CD4-positive, alpha-beta T cell treated with Interleukin-10 for 1 hour (primary cell): ENCODE data around the gene PLEKHN1.
"Not testable (repeated sequence)": the region's sequence is repeated elsewhere in the genome, so short reads cannot be mapped to it uniquely, and the experiment has no call there.

ENCODE experiments used
- DNase-seq: peaks from one replicate; pipeline ENCODE4 v3.0.0-alpha.2; 2020

Gene PLEKHN1

GRCh38 chr1:1014799-1015681 is 48.8 kb downstream of the PLEKHN1 start:
- no peak for DNase-seq

- not testable (repeated sequence) for DNase-seq
Measured at GRCh38 chr1:1017397-1018320, 51.4 kb downstream of the PLEKHN1 start.

GRCh38 chr1:1018321-1018685 is 52.0 kb downstream of the PLEKHN1 start:
- not testable (repeated sequence) for DNase-seq

- DNase-seq: peak; percentile 79
Measured at GRCh38 chr1:1019122-1019999, 53.1 kb downstream of the PLEKHN1 start.

- no peak for DNase-seq
Measured at GRCh38 chr1:1020000-1020404, 53.7 kb downstream of the PLEKHN1 start, which contains the start of gene AGRN. Gene AGRN (plus strand): TSS chr1:1020120. CDS start chr1:1020173, 53 bp downstream.

- DNase-seq: no peak
Measured at GRCh38 chr1:1020415-1021009, 54.2 kb downstream of the PLEKHN1 start.

- DNase-seq: no peak
Measured at GRCh38 chr1:1021010-1021919, 55.0 kb downstream of the PLEKHN1 start.

- no peak for DNase-seq
Measured at GRCh38 chr1:1021920-1022259, 55.6 kb downstream of the PLEKHN1 start.

GRCh38 chr1:1022302-1023009 is 56.2 kb downstream of the PLEKHN1 start:
- DNase-seq: no peak

- no peak for DNase-seq
Measured at GRCh38 chr1:1023700-1024099, 57.4 kb downstream of the PLEKHN1 start.

GRCh38 chr1:1024149-1024770 is 58.0 kb downstream of the PLEKHN1 start:
- no peak for DNase-seq

- DNase-seq: no peak
Measured at GRCh38 chr1:1024771-1025699, 58.8 kb downstream of the PLEKHN1 start.
